ENCODE measurements around the gene HOXC4.

HOXC4 gene

GRCh38 chr12:54029529-54030441 is 23.9 kb upstream of the HOXC4 start:
- Mint-ChIP-seq H3K36me3 (ENCODE audit: low read depth) (peaks cover 7% of the 10 kb centered on the region), H3K27ac (peak overlapping the region; percentile 95 to 100 (median 97)), H3K27me3 (ENCODE audit: low read depth) (peaks cover 15% of the 10 kb centered on the region), H3K4me3 (peak overlapping the region; percentile 70 to 92 (median 89)), H3K4me1 (peaks cover 85% of the 10 kb centered on the region), H3K9me3 (no peaks in the 10 kb centered on the region)
- TF ChIP-seq CTCF (IDR thresholded peaks at IDR 0.05; ENCODE audit: unreplicated experiment in 3 of 3): no peak

- no peak for TF ChIP-seq CTCF (IDR thresholded peaks at IDR 0.05; ENCODE audit: unreplicated experiment in 3 of 3)
- H3K36me3 Mint-ChIP-seq (ENCODE audit: low read depth): peaks cover 7% of the 10 kb centered on the region
- no peaks in the 10 kb centered on the region for H3K9me3 Mint-ChIP-seq
- H3K4me3 Mint-ChIP-seq: peak overlapping the region; percentile 70 to 87 (median 82)
- H3K27ac Mint-ChIP-seq: peak overlapping the region; percentile 95 to 100 (median 97)
- peaks cover 15% of the 10 kb centered on the region for H3K27me3 Mint-ChIP-seq (ENCODE audit: low read depth)
- peaks cover 85% of the 10 kb centered on the region for H3K4me1 Mint-ChIP-seq
These were observed 23.2 kb upstream of the HOXC4 start for GRCh38 chr12:54030442-54030801.

GRCh38 chr12:54030889-54031471 is 22.7 kb upstream of the HOXC4 start:
- H3K4me1 Mint-ChIP-seq: peaks cover 85% of the 10 kb centered on the region
- H3K9me3 Mint-ChIP-seq: no peaks in the 10 kb centered on the region
- H3K36me3 Mint-ChIP-seq (ENCODE audit: low read depth): peaks cover 7% of the 10 kb centered on the region
- TF ChIP-seq CTCF (IDR thresholded peaks at IDR 0.05; ENCODE audit: unreplicated experiment in 3 of 3): no peak
- peak overlapping the region; percentile 95 to 97 (median 95) for H3K27ac Mint-ChIP-seq
- H3K4me3 Mint-ChIP-seq: peak overlapping the region; percentile 67 to 87 (median 80)
- H3K27me3 Mint-ChIP-seq (ENCODE audit: low read depth): peaks cover 15% of the 10 kb centered on the region

GRCh38 chr12:54031480-54031879 is 22.2 kb upstream of the HOXC4 start:
- no peak for TF ChIP-seq CTCF (IDR thresholded peaks at IDR 0.05; ENCODE audit: unreplicated experiment in 3 of 3)
- Mint-ChIP-seq H3K4me1 (peaks cover 85% of the 10 kb centered on the region), H3K36me3 (ENCODE audit: low read depth) (peaks cover 7% of the 10 kb centered on the region), H3K9me3 (no peaks in the 10 kb centered on the region), H3K4me3 (peak overlapping the region; percentile 67 to 87 (median 80)), H3K27ac (peak overlapping the region; percentile 95 to 97 (median 95)), H3K27me3 (ENCODE audit: low read depth) (peaks cover 15% of the 10 kb centered on the region)

GRCh38 chr12:54032086-54032619 is 21.5 kb upstream of the HOXC4 start:
- peaks cover 85% of the 10 kb centered on the region for H3K4me1 Mint-ChIP-seq
- H3K36me3 Mint-ChIP-seq (ENCODE audit: low read depth): peaks cover 7% of the 10 kb centered on the region
- no peak for TF ChIP-seq CTCF (IDR thresholded peaks at IDR 0.05; ENCODE audit: unreplicated experiment in 3 of 3)
- H3K4me3 Mint-ChIP-seq: peak overlapping the region; percentile 81 to 91 (median 87)
- H3K27me3 Mint-ChIP-seq (ENCODE audit: low read depth): peaks cover 15% of the 10 kb centered on the region
- H3K27ac Mint-ChIP-seq: peak overlapping the region; percentile 91 to 97 (median 95)
- H3K9me3 Mint-ChIP-seq: no peaks in the 10 kb centered on the region
